WTC11 (cell line): ENCODE results near the gene ZIC1.

Source experiments
- CREM ChIP-seq: sonication (generic); formaldehyde crosslinking; IDR thresholded peaks from 2 replicates; pipeline ENCODE4 v1.8.1; 2022; ENCODE audit warnings: mild to moderate bottlenecking, missing genetic modification reagents, moderate library complexity
- CTCF ChIP-seq: fragments of 200-600 bp; IDR thresholded peaks from 2 replicates; pipeline ENCODE4 v1.8.0; 2022; ENCODE audit warnings: antibody characterized with exemption
- ELF4 ChIP-seq: sonication (generic); formaldehyde crosslinking; IDR thresholded peaks from 2 replicates; pipeline ENCODE4 v1.8.1; 2022; ENCODE audit warnings: low read depth, mild to moderate bottlenecking, moderate library complexity, missing genetic modification reagents
- NR2C2 ChIP-seq: sonication (generic); formaldehyde crosslinking; IDR thresholded peaks from 2 replicates; pipeline ENCODE4 v1.8.0; 2022; ENCODE audit warnings: mild to moderate bottlenecking, missing genetic modification reagents
- SP1 ChIP-seq: sonication (generic); formaldehyde crosslinking; conservative IDR thresholded peaks from 2 replicates; pipeline ENCODE4 v1.8.1; 2022; ENCODE audit warnings: missing genetic modification reagents
- ZNF121 ChIP-seq: sonication (generic); formaldehyde crosslinking; IDR thresholded peaks from 2 replicates; pipeline ENCODE4 v1.8.0; 2023; ENCODE audit warnings: missing genetic modification reagents
- ZNF232 ChIP-seq: sonication (generic); formaldehyde crosslinking; IDR thresholded peaks from 2 replicates; pipeline ENCODE4 v1.8.0; 2022; ENCODE audit warnings: mild to moderate bottlenecking, missing genetic modification reagents
- TF ChIP-seq, protein P1 (sequence below): sonication (generic); formaldehyde crosslinking; IDR thresholded peaks from 2 replicates; pipeline ENCODE4 v1.8.1; 2023; ENCODE audit warnings: mild to moderate bottlenecking, missing genetic modification reagents, borderline replicate concordance

DNA sequence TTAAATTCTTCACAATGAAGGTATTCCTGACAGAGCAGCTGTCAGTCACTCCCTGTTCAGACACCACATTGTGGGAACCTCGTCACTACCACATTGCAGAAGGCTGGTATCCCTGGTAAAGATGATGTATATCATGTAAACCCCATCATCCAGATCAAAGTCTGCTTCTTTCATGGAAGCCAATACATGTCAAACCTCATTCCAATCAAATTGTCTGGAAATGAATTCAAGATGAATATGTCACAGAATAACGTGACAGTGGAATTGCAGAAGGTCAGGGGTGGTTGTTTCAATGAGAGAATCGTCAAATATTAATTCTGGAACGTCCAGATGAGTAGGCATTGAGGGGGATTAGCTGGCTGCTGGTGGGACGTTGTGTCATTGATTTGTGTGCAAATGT lies 7.0 kb upstream of the ZIC1 start:
- TF ChIP-seq SP1 (no peak), CTCF (no peak), ZNF121 (CRISPR knock-in tag) (no peak), CREM (no peak), NR2C2 (no peak), ZNF232 (no peak), ELF4 (CRISPR knock-in tag) (no peak)
- TF ChIP-seq, protein P1, sequence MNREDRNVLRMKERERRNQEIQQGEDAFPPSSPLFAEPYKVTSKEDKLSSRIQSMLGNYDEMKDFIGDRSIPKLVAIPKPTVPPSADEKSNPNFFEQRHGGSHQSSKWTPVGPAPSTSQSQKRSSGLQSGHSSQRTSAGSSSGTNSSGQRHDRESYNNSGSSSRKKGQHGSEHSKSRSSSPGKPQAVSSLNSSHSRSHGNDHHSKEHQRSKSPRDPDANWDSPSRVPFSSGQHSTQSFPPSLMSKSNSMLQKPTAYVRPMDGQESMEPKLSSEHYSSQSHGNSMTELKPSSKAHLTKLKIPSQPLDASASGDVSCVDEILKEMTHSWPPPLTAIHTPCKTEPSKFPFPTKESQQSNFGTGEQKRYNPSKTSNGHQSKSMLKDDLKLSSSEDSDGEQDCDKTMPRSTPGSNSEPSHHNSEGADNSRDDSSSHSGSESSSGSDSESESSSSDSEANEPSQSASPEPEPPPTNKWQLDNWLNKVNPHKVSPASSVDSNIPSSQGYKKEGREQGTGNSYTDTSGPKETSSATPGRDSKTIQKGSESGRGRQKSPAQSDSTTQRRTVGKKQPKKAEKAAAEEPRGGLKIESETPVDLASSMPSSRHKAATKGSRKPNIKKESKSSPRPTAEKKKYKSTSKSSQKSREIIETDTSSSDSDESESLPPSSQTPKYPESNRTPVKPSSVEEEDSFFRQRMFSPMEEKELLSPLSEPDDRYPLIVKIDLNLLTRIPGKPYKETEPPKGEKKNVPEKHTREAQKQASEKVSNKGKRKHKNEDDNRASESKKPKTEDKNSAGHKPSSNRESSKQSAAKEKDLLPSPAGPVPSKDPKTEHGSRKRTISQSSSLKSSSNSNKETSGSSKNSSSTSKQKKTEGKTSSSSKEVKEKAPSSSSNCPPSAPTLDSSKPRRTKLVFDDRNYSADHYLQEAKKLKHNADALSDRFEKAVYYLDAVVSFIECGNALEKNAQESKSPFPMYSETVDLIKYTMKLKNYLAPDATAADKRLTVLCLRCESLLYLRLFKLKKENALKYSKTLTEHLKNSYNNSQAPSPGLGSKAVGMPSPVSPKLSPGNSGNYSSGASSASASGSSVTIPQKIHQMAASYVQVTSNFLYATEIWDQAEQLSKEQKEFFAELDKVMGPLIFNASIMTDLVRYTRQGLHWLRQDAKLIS (CRISPR knock-in tag) = no peak
